Measurements from ENCODE around the gene SCAMP4. TPM values are rescaled to one million over a fixed set of nuclear protein-coding genes. Genes with fewer than 3 reads are reported as not detected.

The SCAMP4 gene
- total RNA-seq, 2 donors from 2014 or later, result 69.6 to 75.3 TPM

DNA sequence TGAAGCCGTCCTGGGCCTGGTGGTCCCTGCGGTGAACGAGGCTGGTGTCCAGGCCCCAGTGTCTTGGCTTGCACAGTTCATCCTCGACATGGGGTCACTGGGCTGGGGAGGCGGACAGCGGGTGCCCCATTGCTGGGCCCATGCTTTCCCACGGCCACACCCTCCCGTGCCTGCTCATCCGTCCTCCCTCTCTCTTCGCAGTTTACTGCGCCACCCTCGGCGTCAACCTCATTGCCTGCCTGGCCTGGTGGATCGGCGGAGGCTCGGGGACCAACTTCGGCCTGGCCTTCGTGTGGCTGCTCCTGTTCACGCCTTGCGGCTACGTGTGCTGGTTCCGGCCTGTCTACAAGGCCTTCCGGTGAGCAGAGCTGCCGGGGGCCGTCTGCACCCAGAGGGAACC, 12.7 kb downstream of the SCAMP4 start:
- Histone ChIP-seq H3K27ac (ENCODE audit: low read depth, low read length) (no peak overlapping the region), H3K27me3 (ENCODE audit: control insufficient read depth, insufficient read depth, low read length, poor library complexity, severe bottlenecking) (no peaks in the 10 kb centered on the region), H3K4me1 (ENCODE audit: control insufficient read depth, insufficient read depth, low read length) (no peaks in the 10 kb centered on the region), H3K9me3 (ENCODE audit: control insufficient read depth, low read length) (no peaks in the 10 kb centered on the region), H3K36me3 (ENCODE audit: control insufficient read depth, insufficient read depth, low read length) (peaks cover 36% of the 10 kb centered on the region), H3K9ac (ENCODE audit: extremely low read depth, low read length, poor library complexity, severe bottlenecking) (no peak overlapping the region), H3K4me3 (ENCODE audit: low read length) (no peak overlapping the region)
- Mint-ChIP-seq H3K9me3 (no peaks in the 10 kb centered on the region), H3K27ac (no peak overlapping the region), H3K4me3 (no peak overlapping the region), H3K4me1 (no peaks in the 10 kb centered on the region), H3K27me3 (ENCODE audit: insufficient read depth) (no peaks in the 10 kb centered on the region), H3K36me3 (ENCODE audit: low read depth) (peaks cover 54% of the 10 kb centered on the region)
- WGBS, 2 experiments (ENCODE audit: insufficient coverage in 1 of 2, insufficient read length in 1 of 2), result 95 to 97% methylated on average over 17 to 25 of the region's 25 CpGs
- DNase-seq, result no peak
- TF ChIP-seq, protein P1, sequence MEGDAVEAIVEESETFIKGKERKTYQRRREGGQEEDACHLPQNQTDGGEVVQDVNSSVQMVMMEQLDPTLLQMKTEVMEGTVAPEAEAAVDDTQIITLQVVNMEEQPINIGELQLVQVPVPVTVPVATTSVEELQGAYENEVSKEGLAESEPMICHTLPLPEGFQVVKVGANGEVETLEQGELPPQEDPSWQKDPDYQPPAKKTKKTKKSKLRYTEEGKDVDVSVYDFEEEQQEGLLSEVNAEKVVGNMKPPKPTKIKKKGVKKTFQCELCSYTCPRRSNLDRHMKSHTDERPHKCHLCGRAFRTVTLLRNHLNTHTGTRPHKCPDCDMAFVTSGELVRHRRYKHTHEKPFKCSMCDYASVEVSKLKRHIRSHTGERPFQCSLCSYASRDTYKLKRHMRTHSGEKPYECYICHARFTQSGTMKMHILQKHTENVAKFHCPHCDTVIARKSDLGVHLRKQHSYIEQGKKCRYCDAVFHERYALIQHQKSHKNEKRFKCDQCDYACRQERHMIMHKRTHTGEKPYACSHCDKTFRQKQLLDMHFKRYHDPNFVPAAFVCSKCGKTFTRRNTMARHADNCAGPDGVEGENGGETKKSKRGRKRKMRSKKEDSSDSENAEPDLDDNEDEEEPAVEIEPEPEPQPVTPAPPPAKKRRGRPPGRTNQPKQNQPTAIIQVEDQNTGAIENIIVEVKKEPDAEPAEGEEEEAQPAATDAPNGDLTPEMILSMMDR (conservative IDR thresholded peaks at IDR 0.05), result no peak

DNA sequence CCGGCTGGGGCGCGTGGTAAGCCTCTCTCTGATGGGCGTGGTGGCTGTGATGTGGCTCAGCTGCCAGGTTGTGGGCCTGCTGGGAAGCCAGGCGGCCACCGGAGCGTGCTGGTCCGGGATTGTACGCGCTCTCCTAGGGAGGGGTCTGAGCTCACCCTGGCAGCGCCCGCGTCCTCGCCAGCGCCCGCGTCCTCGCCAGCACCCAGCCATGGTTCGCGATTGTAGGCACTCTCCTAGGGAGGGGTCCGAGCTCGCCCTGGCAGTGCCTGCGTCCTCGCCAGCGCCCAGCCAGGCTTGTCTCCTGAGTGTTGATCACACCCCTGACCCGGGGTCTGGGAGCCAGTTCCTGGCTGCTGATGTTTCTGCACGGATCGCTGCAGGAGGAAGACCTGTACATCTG, 13.8 kb downstream of the SCAMP4 start:
- no peak overlapping the region for H3K27ac Mint-ChIP-seq
- no peak overlapping the region for H3K9ac ChIP-seq (ENCODE audit: extremely low read depth, low read length, poor library complexity, severe bottlenecking)
- no peak overlapping the region for H3K4me3 Mint-ChIP-seq
- no peak overlapping the region for H3K27ac ChIP-seq (ENCODE audit: low read depth, low read length)
- no peaks in the 10 kb centered on the region for H3K9me3 Mint-ChIP-seq
- no peak for DNase-seq
- no peaks in the 10 kb centered on the region for H3K27me3 ChIP-seq (ENCODE audit: control insufficient read depth, insufficient read depth, low read length, poor library complexity, severe bottlenecking)
- peaks cover 31% of the 10 kb centered on the region for H3K36me3 ChIP-seq (ENCODE audit: control insufficient read depth, insufficient read depth, low read length)
- TF ChIP-seq, protein P1 (conservative IDR thresholded peaks at IDR 0.05), result no peak
- H3K36me3 Mint-ChIP-seq (ENCODE audit: low read depth), result peaks cover 53% of the 10 kb centered on the region
- no peaks in the 10 kb centered on the region for H3K27me3 Mint-ChIP-seq (ENCODE audit: insufficient read depth)
- H3K4me1 ChIP-seq (ENCODE audit: control insufficient read depth, insufficient read depth, low read length), result no peaks in the 10 kb centered on the region
- WGBS, 2 experiments (ENCODE audit: insufficient coverage in 1 of 2, insufficient read length in 1 of 2), result 96 to 98% methylated on average over 25 to 28 of the region's 28 CpGs
- H3K4me1 Mint-ChIP-seq, result no peaks in the 10 kb centered on the region
- no peaks in the 10 kb centered on the region for H3K9me3 ChIP-seq (ENCODE audit: control insufficient read depth, low read length)
- no peak overlapping the region for H3K4me3 ChIP-seq (ENCODE audit: low read length)

DNA sequence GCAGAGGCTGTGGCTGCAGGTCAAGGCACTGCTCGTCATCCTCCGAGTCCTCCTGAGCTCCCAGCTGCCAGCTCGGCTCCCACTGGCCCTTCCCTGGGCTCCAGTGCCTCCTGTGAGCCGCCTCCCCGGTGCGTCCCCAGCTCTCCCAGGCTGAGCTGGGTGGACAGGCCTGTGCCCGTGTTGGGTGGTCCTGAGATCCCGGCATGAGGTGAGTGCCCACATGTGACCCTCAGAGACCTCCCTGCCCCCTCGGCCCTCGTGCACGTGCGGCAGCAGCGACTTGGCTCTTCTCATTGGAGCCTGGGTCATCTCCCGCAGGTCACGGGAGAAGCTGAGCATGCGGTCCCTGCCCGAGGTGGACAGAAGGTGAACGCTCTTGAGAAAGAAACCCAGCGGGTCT, 15.4 kb downstream of the SCAMP4 start:
- DNase-seq, result no peak
- Mint-ChIP-seq H3K27ac (no peak overlapping the region), H3K36me3 (ENCODE audit: low read depth) (peaks cover 57% of the 10 kb centered on the region), H3K9me3 (no peaks in the 10 kb centered on the region), H3K27me3 (ENCODE audit: insufficient read depth) (no peaks in the 10 kb centered on the region), H3K4me3 (no peak overlapping the region), H3K4me1 (no peaks in the 10 kb centered on the region)
- WGBS, 2 experiments (ENCODE audit: insufficient coverage in 1 of 2, insufficient read length in 1 of 2), result 94 to 95% methylated on average over 12 to 19 of the region's 19 CpGs
- Histone ChIP-seq H3K9ac (ENCODE audit: extremely low read depth, low read length, poor library complexity, severe bottlenecking) (no peak overlapping the region), H3K4me3 (ENCODE audit: low read length) (no peak overlapping the region), H3K36me3 (ENCODE audit: control insufficient read depth, insufficient read depth, low read length) (peaks cover 31% of the 10 kb centered on the region), H3K4me1 (ENCODE audit: control insufficient read depth, insufficient read depth, low read length) (no peaks in the 10 kb centered on the region), H3K27ac (ENCODE audit: low read depth, low read length) (no peak overlapping the region), H3K9me3 (ENCODE audit: control insufficient read depth, low read length) (no peaks in the 10 kb centered on the region), H3K27me3 (ENCODE audit: control insufficient read depth, insufficient read depth, low read length, poor library complexity, severe bottlenecking) (no peaks in the 10 kb centered on the region)
- TF ChIP-seq, protein P1 (conservative IDR thresholded peaks at IDR 0.05), result no peak
